HCT116 (cell line): ENCODE measurements around the gene LRR1. TPM values are rescaled to one million over a fixed set of nuclear protein-coding genes. Genes with fewer than 3 reads are reported as not detected.

ENCODE experiments used
- ATAC-seq: fragments of 200-7000 bp; cut with Tn5 transposase; 2 replicates; pipeline ENCODE4 v1.9.1; 2020; ENCODE audit warnings: mild to moderate bottlenecking, moderate library complexity
- BruUV-seq: library from RNA; stranded (reverse); fragments of 400-500 nt; replicated peaks from 2 replicates; lab custom pipeline; 2021; lab: Mats Ljungman, UMichigan
- CTCF ChIA-PET: fragments of 300-600 bp; sonication (Branson Sonifier 250); formaldehyde crosslinking; loops from one replicate; lab custom pipeline; 2021; ENCODE audit warnings: antibody characterized with exemption; lab: Charles Lee
- POLR2A ChIA-PET: fragments of 300-600, 350-600 bp; sonication (Branson Sonifier 250); formaldehyde crosslinking; loops from one replicate; lab custom pipeline; 2021; ENCODE audit warnings: antibody characterized with exemption; lab: Charles Lee
- RAD21 ChIA-PET, 2 experiments: fragments of 300-600 bp; sonication (Branson Sonifier 250); formaldehyde crosslinking; loops; one replicate each; lab custom pipeline; 2023; ENCODE audit warnings: low total read pairs in 2 of 2; ENCODE audit not compliant: uncharacterized antibody in 2 of 2, unreplicated experiment in 2 of 2, low non-redundant PET in 1 of 2; lab: Charles Lee
- DNase-seq: peaks from one replicate; pipeline ENCODE4 v3.0.0-alpha.2; 2010; ENCODE audit warnings: low read depth, low spot score
- H2AFZ ChIP-seq: fragments of 200-600 bp; shearing (Covaris generic), sonication (generic); 2 replicates; pipeline ENCODE4 v1.6.1; 2017; ENCODE audit warnings: low read depth, mixed run types, mixed read lengths, antibody characterized with exemption, low read length; ENCODE audit not compliant: poor library complexity, severe bottlenecking
- H3K27ac ChIP-seq: 2 replicates; pipeline ENCODE4 v1.5.1; 2012; ENCODE audit warnings: low read depth, low read length
- H3K27me3 ChIP-seq: fragments of 200-600 bp; sonication (generic); 2 replicates; pipeline ENCODE4 v1.6.1; 2016; ENCODE audit warnings: mixed run types, low read length, mixed read lengths; ENCODE audit not compliant: insufficient read depth
- H3K36me3 ChIP-seq, 2 experiments: fragments of 200-500 bp in 1 of 2; fragments of 200-600 bp in 1 of 2; sonication (Bioruptor generic) in 1 of 2; sonication (generic) in 1 of 2; 2 replicates each; pipeline versions ENCODE4 v1.5.1 to v1.6.1; 2014 to 2016; ENCODE audit warnings: low read length in 2 of 2, inconsistent platforms in 1 of 2, mixed read lengths in 1 of 2, mixed run types in 1 of 2; ENCODE audit not compliant: insufficient read depth in 2 of 2, control insufficient read depth in 1 of 2
- H3K4me1 ChIP-seq, 2 experiments: fragments of 200-600 bp in 1 of 2; sonication (generic) in 1 of 2; 2 replicates each; pipeline versions ENCODE4 v1.5.1 to v1.6.1; 2012 to 2017; ENCODE audit warnings: low read length in 2 of 2, inconsistent platforms in 1 of 2, mild to moderate bottlenecking in 1 of 2, mixed read lengths in 1 of 2, mixed run types in 1 of 2, moderate library complexity in 1 of 2; ENCODE audit not compliant: insufficient read depth in 2 of 2, control insufficient read depth in 1 of 2
- H3K4me2 ChIP-seq: fragments of 200-600 bp; sonication (generic); 2 replicates; pipeline ENCODE4 v1.6.1; 2017; ENCODE audit warnings: mixed run types, low read length, mixed read lengths
- H3K4me3 ChIP-seq, 2 experiments: fragments of 200-600 bp in 1 of 2; sonication (generic) in 1 of 2; replicated peaks in 1 of 2; 2 replicates each; pipeline ENCODE4 v1.5.1; 2011 to 2016; ENCODE audit warnings: low read length in 2 of 2, control low read depth in 1 of 2, low read depth in 1 of 2, mild to moderate bottlenecking in 1 of 2, mixed read lengths in 1 of 2, mixed run types in 1 of 2
- H3K79me2 ChIP-seq: fragments of 200-600 bp; sonication (generic); 2 replicates; pipeline ENCODE4 v1.6.1; 2017; ENCODE audit warnings: mild to moderate bottlenecking, mixed run types, low read length, moderate library complexity, mixed read lengths; ENCODE audit not compliant: insufficient read depth
- H3K9ac ChIP-seq: fragments of 200-600 bp; sonication (generic); 2 replicates; pipeline ENCODE4 v1.6.1; 2016; ENCODE audit warnings: low read length, mixed read lengths
- H3K9me2 ChIP-seq: fragments of 200-600 bp; sonication (generic), shearing (Covaris generic); 2 replicates; pipeline ENCODE4 v1.6.1; 2017; ENCODE audit warnings: mixed run types, mild to moderate bottlenecking, moderate library complexity; ENCODE audit not compliant: insufficient read depth
- H3K9me3 ChIP-seq, 2 experiments: fragments of 200-500 bp in 1 of 2; fragments of 200-600 bp in 1 of 2; sonication (Bioruptor generic) in 1 of 2; sonication (generic) in 1 of 2; 2 replicates each; pipeline ENCODE4 v1.6.1; 2014 to 2017; ENCODE audit warnings: low read length in 2 of 2, mixed read lengths in 2 of 2, inconsistent platforms in 1 of 2, low read depth in 1 of 2, mild to moderate bottlenecking in 1 of 2, mixed run types in 1 of 2, moderate library complexity in 1 of 2; ENCODE audit not compliant: control insufficient read depth in 1 of 2, insufficient read depth in 1 of 2
- H4K20me1 ChIP-seq: fragments of 200-600 bp; sonication (generic), shearing (Covaris generic); 2 replicates; pipeline ENCODE4 v1.6.1; 2017; ENCODE audit warnings: mixed run types, mild to moderate bottlenecking, moderate library complexity; ENCODE audit not compliant: insufficient read depth
- CEBPB ChIP-seq: IDR thresholded peaks from 2 replicates; pipeline ENCODE4 v1.6.1; 2012; ENCODE audit warnings: low read depth
- EGR1 ChIP-seq: IDR thresholded peaks from 2 replicates; pipeline ENCODE4 v1.6.1; 2012; ENCODE audit warnings: low read depth
- POLR2A ChIP-seq: IDR thresholded peaks from 2 replicates; pipeline ENCODE4 v1.7.0; 2011; ENCODE audit warnings: borderline replicate concordance; ENCODE audit not compliant: insufficient read depth, insufficient read length; ENCODE audit errors: extremely low read depth
- POLR2AphosphoS5 ChIP-seq: IDR thresholded peaks from 2 replicates; pipeline ENCODE4 v1.6.1; 2011; ENCODE audit warnings: mild to moderate bottlenecking, low read depth, low read length, moderate library complexity
- ZFX ChIP-seq: fragments of 450-650 bp; IDR thresholded peaks from 2 replicates; pipeline ENCODE4 v1.6.1; 2017
- intact Hi-C: fragments of 100-400 bp; cut with micrococcal nuclease; formaldehyde crosslinking; loops from 2 replicates; pipeline ENCODE4 v1.10.0; 2022
- total RNA-seq: library from RNA; stranded (reverse); gene quantifications from one replicate; pipeline ENCODE4 v1.2.1, GENCODE V29; 2021; ENCODE audit not compliant: unreplicated experiment
- TF ChIP-seq, protein P1 (sequence below): IDR thresholded peaks from 2 replicates; pipeline ENCODE4 v1.6.1; 2011; ENCODE audit warnings: mild to moderate bottlenecking, low read length, moderate library complexity; ENCODE audit not compliant: insufficient replicate concordance; ENCODE audit errors: extremely low read depth

Gene LRR1
- total RNA-seq, 1 experiment from 2014 or later, result 34.6 TPM

GRCh38 chr14:49589387-49589786 is 9.4 kb upstream of the LRR1 start:
- TF ChIP-seq ZFX, result no peak
- no peak for TF ChIP-seq CEBPB
- no peak for TF ChIP-seq POLR2A
- TF ChIP-seq POLR2AphosphoS5, result no peak
- TF ChIP-seq, protein P1, sequence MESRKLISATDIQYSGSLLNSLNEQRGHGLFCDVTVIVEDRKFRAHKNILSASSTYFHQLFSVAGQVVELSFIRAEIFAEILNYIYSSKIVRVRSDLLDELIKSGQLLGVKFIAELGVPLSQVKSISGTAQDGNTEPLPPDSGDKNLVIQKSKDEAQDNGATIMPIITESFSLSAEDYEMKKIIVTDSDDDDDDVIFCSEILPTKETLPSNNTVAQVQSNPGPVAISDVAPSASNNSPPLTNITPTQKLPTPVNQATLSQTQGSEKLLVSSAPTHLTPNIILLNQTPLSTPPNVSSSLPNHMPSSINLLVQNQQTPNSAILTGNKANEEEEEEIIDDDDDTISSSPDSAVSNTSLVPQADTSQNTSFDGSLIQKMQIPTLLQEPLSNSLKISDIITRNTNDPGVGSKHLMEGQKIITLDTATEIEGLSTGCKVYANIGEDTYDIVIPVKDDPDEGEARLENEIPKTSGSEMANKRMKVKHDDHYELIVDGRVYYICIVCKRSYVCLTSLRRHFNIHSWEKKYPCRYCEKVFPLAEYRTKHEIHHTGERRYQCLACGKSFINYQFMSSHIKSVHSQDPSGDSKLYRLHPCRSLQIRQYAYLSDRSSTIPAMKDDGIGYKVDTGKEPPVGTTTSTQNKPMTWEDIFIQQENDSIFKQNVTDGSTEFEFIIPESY, result no peak
- Histone ChIP-seq H3K9ac (no peak overlapping the region), H3K9me3 (no peaks in the 10 kb centered on the region), H3K4me2 (no peak overlapping the region), H2AFZ (no peak overlapping the region), H3K9me2 (no peaks in the 10 kb centered on the region), H3K27ac (no peak overlapping the region), H3K79me2 (peaks cover 19% of the 10 kb centered on the region), H3K4me1 (peaks cover 6 to 15% of the 10 kb centered on the region in 2 experiments), H3K36me3 (peaks cover 0 to 13% of the 10 kb centered on the region in 2 experiments; a peak in 2 of 4 replicates), H3K4me3 (no peak overlapping the region), H3K27me3 (no peaks in the 10 kb centered on the region), H4K20me1 (no peaks in the 10 kb centered on the region; the same call in 1 of the 2 replicates)
- no peak for ATAC-seq
- ChIA-PET POLR2A (no interaction called here), CTCF (no interaction called here), RAD21 (no interaction called here)
- no TSS peak for BruUV-seq
- no peak for DNase-seq
- intact Hi-C loops, result no loop called here

- ChIA-PET RAD21 (no interaction called here), POLR2A (no interaction called here), CTCF (no interaction called here)
- intact Hi-C loops, result no loop called here
- Histone ChIP-seq H4K20me1 (no peaks in the 10 kb centered on the region), H2AFZ (no peak overlapping the region), H3K9me3 (no peaks in the 10 kb centered on the region), H3K36me3 (no peaks in the 10 kb centered on the region), H3K4me3 (no peak overlapping the region), H3K9me2 (no peaks in the 10 kb centered on the region), H3K27me3 (no peaks in the 10 kb centered on the region), H3K9ac (no peak overlapping the region), H3K79me2 (peaks cover 10% of the 10 kb centered on the region), H3K4me1 (peaks cover 14 to 29% of the 10 kb centered on the region in 2 experiments), H3K27ac (no peak overlapping the region), H3K4me2 (no peak overlapping the region)
- ATAC-seq (no peak), DNase-seq (no peak)
- TF ChIP-seq EGR1, result no peak
- BruUV-seq, result no TSS peak
These were observed 5.7 kb upstream of the LRR1 start for GRCh38 chr14:49593016-49593415.
